GM12892 (cell line): Measurements from ENCODE around the gene UGT1A3.

Experiments
- DNase-seq: peaks from one replicate; pipeline ENCODE4 v3.0.0; 2011; ENCODE audit not compliant: insufficient read length
- FAIRE-seq: peaks from 2 replicates; lab custom pipeline; 2011; peaks lifted over from hg19 to GRCh38; lab: Jason Lieb, UNC
- POLR2A ChIP-seq: IDR thresholded peaks from 2 replicates; pipeline ENCODE4 v1.6.1; 2011; ENCODE audit warnings: low read depth, low read length, control low read depth
- POLR2AphosphoS5 ChIP-seq: IDR thresholded peaks from 2 replicates; pipeline ENCODE4 v1.6.1; 2011; ENCODE audit warnings: low read depth, low read length, control low read depth
- TAF1 ChIP-seq: IDR thresholded peaks from 2 replicates; pipeline ENCODE4 v1.6.1; 2011; ENCODE audit warnings: low read depth, mild to moderate bottlenecking, control low read depth, low read length, borderline replicate concordance

Gene UGT1A3

DNA sequence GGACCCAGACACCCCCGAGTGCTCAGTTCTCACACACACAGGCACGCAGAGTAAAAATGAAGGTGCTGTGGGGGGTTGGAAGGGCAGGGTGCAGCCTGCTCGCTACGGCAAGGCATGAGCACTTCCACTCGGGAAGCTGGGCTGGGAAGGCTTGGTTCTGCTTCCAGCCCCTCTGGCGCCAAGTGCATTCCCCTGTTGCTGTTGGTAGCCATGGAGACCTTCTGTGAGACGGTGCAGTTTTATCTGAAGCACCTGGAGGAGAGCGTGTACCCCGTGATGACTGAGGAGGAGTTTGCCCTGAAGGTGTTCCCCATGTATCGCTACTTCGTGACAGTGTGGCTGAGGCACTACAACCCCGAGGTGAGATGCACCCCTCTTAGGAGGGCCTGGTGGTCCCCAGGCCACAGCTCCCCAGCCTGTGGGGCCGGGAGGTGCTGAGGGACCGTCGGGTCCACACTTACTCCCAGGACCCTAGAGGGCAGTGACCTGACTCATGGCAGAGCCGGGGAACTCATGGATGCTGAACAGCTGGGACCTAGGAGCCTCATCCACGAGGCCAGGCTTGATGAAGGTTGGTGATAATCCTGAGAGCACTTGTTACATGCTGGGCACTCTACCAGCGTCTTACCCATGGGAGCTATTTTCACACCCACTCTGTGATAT, 64.8 kb downstream of the UGT1A3 start:
- TF ChIP-seq POLR2A (no peak), POLR2AphosphoS5 (no peak), TAF1 (no peak)
- DNase-seq = no peak
- FAIRE-seq = no peak

DNA sequence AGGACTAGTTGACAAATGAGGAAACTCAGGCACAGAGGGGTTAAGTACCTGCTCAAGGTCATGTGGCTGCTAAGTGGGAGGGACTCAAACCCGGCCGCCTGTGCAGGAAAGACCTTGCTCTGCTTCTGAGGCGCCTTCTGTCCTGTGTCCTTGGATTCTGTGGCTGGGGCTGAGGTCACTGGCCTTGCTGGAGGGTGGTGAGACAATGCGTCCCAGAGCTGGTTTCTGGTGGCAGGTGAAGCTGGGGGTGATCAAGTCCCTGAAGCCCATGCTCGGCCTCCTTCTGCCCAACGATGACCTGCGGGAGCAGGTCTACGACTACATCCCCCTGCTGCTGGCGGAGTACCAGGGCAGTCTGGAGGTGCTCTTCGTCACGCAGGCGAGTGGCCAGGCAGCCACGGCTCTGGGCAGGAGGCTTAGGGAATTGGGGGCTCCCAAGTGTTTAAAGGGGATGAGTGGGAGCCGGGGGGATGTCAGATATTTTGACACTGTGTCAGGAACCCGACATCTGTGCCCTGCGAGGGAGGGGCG, 65.4 kb downstream of the UGT1A3 start:
- DNase-seq (no peak), FAIRE-seq (no peak)
- TF ChIP-seq POLR2AphosphoS5 (no peak), POLR2A (no peak), TAF1 (no peak)

DNA sequence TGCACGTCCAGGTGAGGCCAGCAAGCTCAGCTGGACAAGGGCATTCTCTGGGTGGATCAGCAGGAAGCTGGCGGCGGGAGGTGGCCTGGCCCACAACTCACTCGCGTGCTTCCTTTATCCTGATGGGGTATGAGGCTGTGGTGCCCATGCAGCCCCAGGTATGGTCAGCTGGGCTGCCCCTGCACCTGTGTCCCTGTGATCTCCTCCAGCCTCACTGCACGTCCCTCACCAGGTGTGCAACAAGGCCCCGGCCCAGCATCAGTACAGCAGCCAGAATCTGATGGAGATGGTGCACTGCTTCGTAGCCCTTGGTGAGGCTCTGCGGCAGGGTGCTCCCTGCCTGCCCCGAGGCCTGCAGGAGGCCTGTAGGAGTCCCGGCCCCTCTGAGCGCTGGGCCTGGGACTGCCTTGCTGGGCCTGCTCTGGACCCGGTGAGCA, 66.9 kb downstream of the UGT1A3 start:
- no peak for TF ChIP-seq POLR2A
- TF ChIP-seq TAF1 = no peak
- TF ChIP-seq POLR2AphosphoS5 = no peak
- DNase-seq = no peak
- FAIRE-seq = no peak

DNA sequence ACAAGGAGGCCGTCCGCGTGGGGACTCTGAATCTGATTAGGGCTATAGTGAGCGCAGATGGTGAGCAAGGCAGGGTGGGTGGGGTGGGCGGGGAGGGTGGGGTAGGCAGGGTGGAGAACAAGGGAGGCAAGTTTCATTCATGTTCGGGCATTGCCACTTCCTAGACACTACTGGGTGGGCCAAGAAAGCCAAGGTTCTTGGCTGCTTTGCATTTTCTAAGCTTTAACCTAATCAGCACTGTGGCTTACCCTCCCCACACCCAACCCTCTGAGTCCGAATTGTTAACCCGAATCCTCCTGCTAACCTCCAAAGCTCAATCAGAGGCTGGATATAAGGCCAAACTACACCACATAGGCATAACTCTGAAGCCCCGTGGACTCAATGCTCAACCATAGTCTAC, 67.4 kb downstream of the UGT1A3 start:
- TF ChIP-seq POLR2A (no peak), POLR2AphosphoS5 (no peak), TAF1 (no peak)
- no peak for FAIRE-seq
- DNase-seq = no peak

DNA sequence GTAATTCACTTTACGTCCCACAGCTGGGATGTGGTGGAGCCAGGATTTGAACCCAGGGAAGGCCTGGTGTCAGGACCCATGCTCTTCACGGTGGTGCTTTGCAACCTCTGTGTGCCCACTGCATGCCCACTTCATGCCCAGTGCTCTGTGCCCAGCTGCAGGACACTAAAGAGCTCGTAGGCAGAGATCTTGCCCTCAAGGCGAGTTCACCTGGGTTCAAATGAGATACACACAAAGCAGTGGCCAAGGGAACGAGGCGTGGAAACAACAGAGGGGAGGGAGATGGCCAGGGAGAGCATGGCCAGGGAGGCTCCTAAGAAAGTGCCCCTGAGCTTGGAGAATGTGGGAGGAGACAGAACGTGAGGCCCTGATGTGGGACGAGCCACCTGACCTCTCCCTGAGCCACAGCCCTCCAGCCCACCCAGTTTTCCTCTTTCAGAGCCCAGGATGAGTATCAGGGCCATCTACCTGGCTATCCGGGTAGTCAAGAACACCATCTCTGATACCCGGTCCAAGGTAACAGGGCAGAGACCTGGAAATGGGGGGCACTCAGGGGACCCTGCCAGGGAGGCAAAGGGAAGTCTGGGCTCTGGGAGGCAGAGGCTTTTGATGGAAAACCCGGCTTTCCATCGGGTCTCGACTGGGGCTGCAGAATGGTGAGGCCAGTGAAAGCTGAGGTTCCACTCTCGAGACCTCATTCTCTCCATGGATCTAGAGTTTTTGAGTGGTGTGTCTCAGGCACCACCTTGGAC, 69.7 kb downstream of the UGT1A3 start:
- DNase-seq = no peak
- no peak for FAIRE-seq
- no peak for TF ChIP-seq POLR2AphosphoS5
- TF ChIP-seq POLR2A = no peak
- TF ChIP-seq TAF1 = no peak

DNA sequence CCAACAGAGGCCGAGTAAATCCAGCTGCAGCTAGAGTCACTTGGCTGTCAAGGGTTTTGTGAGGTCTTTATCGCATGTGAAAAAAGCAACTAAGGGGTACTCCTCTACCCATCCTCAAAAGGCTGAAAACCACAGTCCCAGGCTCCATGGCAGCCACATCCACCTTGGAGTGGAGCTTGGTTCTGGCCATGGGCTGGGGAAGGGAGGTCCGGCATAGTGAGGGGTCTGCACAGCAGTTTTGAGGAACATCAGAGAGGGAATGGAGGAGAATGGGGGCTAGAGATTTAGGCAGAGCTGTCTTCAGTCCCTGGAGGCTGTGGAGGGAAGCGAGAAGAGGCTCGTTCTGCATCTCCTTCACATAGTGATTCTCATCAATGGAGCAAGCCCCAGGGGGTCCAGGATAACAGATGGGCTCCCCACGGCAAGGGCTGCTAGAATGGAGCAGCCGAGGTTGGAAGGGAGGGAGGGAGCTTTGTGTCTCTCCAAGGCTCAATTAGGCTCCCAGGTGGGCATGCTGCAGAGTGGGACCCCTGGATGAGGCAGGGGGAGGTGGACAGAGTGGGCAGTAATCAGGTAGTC, 70.3 kb downstream of the UGT1A3 start:
- DNase-seq (no peak), FAIRE-seq (no peak)
- TF ChIP-seq POLR2A (no peak), POLR2AphosphoS5 (no peak), TAF1 (no peak)

DNA sequence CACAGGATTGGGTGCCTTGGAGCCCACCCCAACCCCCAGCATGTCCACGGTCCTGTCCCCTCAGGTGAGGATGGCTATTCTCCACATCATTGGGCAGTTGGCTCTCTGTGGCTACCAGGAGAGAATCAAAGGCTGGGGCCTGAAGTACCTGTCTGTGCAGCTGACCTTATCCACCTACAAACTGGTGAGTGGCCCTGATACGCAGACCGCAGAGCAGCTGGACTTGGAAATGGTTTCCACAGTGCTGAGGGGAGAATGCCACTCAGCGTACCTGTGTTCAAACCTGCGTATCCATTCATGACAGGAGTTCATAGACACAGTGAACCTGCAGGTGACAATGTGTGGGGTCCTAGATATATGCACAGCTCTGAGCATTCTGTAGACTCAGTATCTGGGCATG, 70.9 kb downstream of the UGT1A3 start:
- FAIRE-seq = no peak
- DNase-seq = no peak

DNA sequence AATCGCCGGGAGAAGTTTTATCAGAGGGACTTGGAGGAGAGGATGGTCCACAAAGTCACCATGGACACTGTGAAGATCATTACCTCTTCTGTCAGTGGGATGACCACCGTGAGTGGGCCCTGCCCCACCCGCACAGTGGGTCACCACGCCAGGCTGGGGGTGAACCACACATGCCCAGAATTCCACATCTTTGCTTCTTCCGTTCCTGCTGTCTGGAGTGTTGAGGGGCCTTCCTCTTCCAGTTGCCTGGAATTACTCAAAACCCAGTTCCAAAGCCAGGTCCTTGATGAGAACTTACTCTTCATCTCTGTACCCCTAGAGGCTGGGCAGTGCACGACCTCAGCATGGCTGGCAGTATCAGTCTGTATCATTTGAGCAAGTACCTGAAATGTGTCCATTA, 71.4 kb downstream of the UGT1A3 start:
- TF ChIP-seq POLR2A (no peak), POLR2AphosphoS5 (no peak), TAF1 (no peak)
- no peak for FAIRE-seq

More for the DNA sequence above, 70.9 kb downstream of the UGT1A3 start:
- TF ChIP-seq POLR2AphosphoS5 = no peak

DNA sequence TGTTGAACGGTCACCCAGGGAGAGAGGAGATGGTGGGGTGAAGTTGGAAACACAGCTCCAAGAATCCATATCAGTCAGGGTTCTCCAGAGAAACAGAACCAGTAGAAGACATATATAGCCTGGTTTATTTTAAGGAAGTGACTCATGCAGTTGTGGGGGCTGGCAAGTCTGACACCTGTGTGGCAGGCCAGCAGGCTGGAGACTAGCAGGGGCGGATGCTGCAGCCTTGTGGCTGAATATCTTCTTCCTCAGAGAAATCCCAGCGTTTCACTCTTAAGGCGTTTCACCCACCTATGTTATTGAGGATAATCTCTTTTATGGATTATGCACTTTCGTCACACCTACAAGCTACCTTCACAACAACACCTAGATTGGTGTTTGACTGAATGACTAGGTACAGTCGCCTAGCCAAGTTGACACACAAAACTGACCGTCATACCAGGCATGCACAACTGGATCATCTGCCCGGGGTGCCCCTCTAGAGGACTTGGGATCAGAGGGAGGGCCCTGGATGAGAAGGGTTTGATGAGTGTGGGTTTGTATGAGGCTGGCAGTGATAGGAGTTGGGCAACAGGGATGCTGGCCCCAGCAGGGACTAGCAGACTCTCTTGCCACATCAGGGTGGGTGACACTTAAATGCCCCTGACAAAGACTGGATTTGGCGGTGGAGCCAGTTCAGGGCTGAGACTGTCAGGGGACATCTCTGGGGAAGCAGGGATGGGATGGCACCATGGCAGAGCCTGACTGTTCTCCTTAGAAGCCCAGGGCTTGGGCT, 72.7 kb downstream of the UGT1A3 start:
- FAIRE-seq (no peak), DNase-seq (no peak)

More for the DNA sequence above, 71.4 kb downstream of the UGT1A3 start:
- DNase-seq = no peak

DNA sequence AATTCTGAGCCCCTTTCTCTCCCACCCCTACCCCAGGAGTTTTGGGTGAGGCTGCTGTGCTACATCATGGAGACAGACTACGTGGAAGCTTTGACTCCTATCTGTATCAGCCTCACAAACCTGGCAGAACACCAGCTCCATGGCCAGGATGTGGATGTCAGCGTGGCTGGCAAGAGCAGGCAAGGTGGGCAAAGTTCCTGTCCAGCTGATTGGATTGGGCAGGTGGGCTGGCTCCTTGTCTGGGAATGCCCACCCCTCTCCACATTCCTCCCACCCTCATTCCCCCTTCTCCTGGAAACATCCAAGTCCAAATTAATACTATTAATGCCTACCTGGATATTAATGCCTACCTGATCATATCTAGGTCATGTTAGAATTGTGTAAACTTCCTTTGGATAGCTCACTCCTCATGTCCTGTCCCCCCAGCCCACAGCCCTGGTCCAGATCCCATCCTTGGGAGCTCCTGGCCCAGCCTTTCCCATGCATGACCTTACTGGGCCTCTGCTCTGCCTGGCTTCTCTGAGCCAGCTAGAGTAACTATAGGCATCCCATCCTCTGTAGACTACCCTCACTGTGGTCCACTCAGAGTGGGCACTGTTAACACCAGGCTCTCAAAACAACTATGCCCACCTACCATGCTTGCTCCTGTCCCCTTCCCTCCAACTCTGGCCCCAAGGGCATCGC, 73.4 kb downstream of the UGT1A3 start:
- TF ChIP-seq POLR2A (no peak), TAF1 (no peak), POLR2AphosphoS5 (no peak)
- FAIRE-seq (no peak), DNase-seq (no peak)

More for the DNA sequence above, 72.7 kb downstream of the UGT1A3 start:
- TF ChIP-seq POLR2AphosphoS5 (no peak), TAF1 (no peak), POLR2A (no peak)

DNA sequence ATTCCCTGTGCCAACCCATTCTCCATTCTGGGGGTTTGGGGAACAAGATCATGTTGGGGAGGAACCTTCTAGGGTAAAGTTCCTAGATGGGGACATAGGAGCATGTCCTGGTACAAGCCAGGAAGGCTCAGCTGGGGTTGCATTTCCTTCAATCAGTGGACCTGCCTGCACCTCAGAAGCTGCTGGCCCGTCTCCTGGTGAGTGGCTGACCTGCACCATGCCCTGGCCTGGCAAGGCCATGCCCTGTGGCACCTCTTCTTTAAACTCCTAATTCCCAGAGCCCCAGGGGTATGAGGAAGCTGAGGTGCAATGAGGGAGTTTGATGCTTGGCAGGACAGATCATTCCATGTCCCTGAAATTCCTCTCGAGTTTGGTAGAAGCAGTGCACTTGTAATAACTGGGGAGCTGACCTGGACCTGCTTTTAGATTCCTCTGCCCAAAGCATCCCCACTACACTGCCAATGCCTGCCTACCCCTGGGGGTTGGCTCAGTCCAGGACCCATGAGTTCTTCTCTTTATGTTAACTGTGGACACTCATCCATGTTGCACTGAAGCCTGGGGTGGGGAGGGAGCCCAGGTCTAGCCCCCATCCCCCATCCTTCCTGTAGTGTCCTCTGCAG, 74.6 kb downstream of the UGT1A3 start:
- FAIRE-seq (no peak), DNase-seq (no peak)
- no peak for TF ChIP-seq POLR2AphosphoS5
- no peak for TF ChIP-seq TAF1
- no peak for TF ChIP-seq POLR2A

DNA sequence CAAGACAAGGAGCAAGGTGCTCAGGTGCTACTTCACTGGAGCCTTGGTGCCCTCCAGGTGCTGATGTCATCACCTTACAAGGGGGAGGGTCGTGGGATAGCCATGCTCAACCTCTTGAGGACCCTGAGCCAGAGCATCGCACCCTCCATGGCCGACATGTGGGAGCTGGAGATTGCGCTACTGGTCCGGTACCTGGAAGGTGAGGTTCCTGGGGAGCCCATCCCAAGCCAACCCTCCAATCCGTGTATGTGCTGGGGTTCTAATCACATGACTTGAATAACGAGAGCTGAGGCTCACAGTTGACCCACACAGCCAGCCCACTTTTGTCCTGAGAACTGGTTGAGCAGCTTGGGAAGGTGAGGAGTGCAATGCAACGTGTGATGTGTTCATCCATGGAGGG, 75.2 kb downstream of the UGT1A3 start:
- DNase-seq = no peak
- FAIRE-seq = no peak
- TF ChIP-seq TAF1 (no peak), POLR2AphosphoS5 (no peak), POLR2A (no peak)
